GM12864 (cell line): ENCODE results near the gene POLR3A.
A peak's percentile ranks its signal among the peaks of the same experiment; 100 is the strongest.

Source experiments
- DNase-seq: peaks from one replicate; pipeline ENCODE4 v3.0.0-alpha.2; 2011; ENCODE audit warnings: low read depth
- H3K4me3 ChIP-seq: 2 replicates; pipeline ENCODE4 v1.5.1; 2011; ENCODE audit warnings: mild to moderate bottlenecking, low read depth, low read length, control low read depth
- TF ChIP-seq, protein P1 (sequence below): IDR thresholded peaks from 2 replicates; pipeline ENCODE4 v1.5.1; 2011; ENCODE audit warnings: low read depth, mild to moderate bottlenecking, moderate library complexity, low read length, control low read depth, inconsistent platforms; ENCODE audit errors: missing control alignments

POLR3A gene

DNA sequence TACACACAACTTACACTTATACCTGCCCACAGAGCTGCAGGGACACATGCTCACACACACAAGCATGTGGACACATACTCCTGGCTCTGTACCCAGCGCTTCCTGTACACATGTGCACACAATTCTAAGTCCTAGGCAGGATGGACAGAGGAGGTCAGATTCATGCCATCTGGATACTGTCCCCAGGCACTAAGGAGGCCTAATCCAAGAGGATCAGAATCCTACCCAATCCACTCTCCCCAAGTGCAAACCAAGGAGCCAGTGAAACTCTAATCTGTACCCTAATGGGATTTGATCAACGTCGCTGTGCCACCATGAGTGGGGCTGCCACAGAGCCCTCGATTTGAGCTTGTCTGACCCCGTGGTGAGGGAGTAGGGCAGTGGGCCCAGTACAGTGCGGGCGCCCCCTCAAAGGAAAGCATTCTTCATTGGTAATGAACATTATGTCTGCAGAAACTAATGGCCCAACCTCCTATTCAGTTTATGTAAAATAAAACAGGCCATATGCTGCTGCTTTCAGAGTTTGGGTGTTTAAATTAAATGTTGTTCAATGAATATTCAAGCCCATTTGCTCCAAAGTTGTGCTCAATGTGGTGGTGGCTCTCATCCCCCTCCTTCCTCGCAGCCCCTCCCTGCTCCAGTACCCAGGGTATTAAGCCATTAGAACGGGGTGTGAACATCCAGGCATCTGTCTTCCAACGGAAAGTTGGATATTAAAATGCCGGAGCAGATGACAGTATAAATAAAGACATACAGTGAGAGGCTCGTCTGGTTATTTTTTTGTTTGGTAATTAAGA lies 30.8 kb upstream of the POLR3A start:
- H3K4me3 ChIP-seq, result no peak overlapping the region
- no peak for DNase-seq
- TF ChIP-seq, protein P1, sequence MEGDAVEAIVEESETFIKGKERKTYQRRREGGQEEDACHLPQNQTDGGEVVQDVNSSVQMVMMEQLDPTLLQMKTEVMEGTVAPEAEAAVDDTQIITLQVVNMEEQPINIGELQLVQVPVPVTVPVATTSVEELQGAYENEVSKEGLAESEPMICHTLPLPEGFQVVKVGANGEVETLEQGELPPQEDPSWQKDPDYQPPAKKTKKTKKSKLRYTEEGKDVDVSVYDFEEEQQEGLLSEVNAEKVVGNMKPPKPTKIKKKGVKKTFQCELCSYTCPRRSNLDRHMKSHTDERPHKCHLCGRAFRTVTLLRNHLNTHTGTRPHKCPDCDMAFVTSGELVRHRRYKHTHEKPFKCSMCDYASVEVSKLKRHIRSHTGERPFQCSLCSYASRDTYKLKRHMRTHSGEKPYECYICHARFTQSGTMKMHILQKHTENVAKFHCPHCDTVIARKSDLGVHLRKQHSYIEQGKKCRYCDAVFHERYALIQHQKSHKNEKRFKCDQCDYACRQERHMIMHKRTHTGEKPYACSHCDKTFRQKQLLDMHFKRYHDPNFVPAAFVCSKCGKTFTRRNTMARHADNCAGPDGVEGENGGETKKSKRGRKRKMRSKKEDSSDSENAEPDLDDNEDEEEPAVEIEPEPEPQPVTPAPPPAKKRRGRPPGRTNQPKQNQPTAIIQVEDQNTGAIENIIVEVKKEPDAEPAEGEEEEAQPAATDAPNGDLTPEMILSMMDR, result no peak

DNA sequence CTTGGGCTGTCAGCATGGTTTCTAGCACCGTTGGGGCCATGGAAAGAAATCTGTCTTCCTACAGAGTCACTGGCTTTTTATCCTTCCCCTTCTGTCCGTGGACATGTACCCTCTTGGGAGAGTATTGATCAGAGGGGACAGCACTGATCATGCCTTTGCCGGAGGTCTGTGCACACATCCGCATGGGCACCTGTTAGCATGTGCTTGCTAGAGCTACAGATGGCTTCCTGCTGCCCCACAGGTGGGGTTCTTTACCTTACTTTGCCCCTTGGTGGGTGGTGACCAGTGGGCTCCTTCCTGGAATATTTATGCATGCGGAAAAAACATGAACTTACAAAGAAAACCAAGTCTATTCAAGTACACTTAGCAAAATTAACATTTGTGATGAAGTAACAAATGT lies 29.2 kb upstream of the POLR3A start:
- TF ChIP-seq, protein P1, result no peak
- no peak for DNase-seq
- H3K4me3 ChIP-seq, result no peak overlapping the region

DNA sequence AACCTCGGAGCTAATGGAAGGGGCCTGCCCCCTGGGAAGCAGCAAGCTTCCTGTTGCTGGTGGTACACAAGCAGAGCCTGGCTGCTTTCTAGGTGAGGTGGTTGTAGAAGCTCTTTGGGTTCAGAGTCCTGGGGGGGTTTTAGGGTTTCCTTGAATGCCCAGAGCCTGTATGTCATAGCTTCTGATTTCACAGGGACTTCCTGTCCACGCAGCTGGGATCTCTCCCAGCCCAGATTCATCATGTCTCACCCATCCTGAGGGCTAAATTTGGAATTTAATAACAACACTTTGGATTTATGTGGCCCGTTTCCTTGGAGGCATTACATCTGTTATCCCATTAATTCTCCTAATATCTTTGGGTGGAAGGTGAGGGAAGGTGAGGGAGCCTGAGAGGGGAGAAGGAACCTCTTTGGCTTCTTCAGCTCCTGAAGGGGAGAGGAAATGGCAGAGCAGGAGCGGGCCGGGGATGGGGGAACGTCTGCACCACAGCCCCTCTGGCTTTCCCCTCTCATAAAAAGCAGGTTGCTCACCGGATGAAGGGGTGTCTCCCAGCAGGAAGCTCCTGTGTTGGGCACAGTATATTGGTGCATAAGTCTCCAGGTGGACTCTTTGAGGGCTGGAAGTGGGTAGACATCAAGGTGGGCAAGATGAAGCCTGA lies 24.0 kb upstream of the POLR3A start:
- H3K4me3 ChIP-seq, result no peak overlapping the region
- no peak for DNase-seq
- TF ChIP-seq, protein P1, result no peak

DNA sequence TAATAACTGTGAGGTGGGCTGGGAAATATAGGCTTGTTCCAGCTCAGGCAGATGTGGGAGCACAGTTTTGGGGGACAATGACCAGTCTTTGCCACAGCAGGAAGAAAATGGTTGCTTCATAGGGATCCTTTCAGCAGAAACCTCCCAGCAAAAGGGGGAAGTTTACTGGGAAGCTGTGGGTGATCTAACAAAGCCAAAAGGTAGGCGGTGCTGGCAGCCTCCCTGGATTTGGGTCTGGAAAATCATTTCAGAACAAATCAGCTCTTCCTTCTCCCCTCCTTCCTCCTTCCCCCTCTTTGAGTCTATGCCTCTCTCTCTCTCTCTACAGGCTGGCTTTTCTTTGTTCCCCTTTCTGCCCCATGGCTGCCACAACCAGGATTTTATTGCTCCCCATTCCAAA lies 20.5 kb upstream of the POLR3A start:
- no peak overlapping the region for H3K4me3 ChIP-seq
- TF ChIP-seq, protein P1, result no peak
- no peak for DNase-seq

DNA sequence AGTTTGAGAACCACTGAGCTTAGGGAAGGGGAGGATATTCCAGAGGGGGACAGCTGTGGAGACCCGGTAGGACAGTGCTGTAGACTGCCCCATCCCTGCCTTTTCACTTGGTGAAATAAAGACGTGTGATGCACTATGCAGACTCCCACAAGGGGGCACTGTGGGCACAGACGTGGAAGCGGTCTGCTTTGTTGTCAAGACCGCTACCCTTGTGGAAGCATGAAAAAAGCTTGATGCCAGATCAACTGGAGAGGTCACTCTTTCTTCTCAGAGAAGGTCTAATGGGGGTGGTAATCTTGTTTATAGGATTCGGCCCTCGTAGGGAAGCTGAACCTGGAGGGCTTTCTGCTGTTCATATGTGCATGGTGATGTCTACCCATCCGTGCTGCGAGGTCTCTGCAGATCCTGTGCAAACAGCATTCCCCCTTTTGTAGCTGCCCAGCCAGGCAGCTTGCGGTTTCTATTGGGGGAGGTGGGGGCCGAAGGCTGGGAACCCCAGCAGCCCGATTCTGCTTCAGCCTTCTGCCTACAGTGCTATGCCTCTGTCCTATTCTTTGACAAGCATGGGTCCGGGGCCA lies 18.1 kb upstream of the POLR3A start:
- H3K4me3 ChIP-seq, result no peak overlapping the region
- DNase-seq, result peak; percentile 57
- TF ChIP-seq, protein P1, result peak; percentile 88

DNA sequence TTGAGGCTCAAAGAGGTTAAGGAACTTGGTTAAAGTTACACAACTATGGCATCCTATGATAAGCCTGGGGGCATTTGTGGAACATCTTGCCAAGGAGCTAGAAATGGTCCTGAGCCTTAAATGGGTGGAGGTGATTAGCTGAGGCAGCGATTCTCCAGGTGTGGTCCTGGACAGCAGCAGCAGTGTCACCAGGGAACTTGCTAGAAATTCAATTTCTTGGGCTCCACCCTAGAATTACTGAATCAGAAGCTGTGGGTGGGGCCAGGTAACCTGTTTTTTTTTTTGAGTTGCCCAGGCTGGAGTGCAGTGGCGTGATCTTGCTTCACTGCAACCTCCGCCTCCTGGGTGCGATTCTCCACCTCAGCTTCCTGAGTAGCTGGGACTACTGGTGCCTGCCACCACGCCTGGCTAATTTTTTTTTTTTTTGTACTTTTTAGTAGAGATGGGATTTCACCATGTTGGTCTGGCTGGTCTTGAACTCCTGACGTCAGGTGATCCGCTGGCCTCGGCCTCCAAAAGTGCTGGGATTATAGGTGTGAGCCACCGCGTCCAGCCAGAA lies 17.5 kb upstream of the POLR3A start:
- TF ChIP-seq, protein P1, result no peak
- no peak overlapping the region for H3K4me3 ChIP-seq
- no peak for DNase-seq
